K562 (cell line): Measurements from ENCODE around the gene UBXN11. TPM values are rescaled to one million over a fixed set of nuclear protein-coding genes. Genes with fewer than 3 reads are reported as not detected.

Source experiments
- ATF7 ChIP-seq: fragments of 450-650 bp; IDR thresholded peaks from 2 replicates; pipeline ENCODE4 v1.7.1; 2014; ENCODE audit warnings: mild to moderate bottlenecking, moderate library complexity
- DIDO1 ChIP-seq: fragments of 450-650 bp; IDR thresholded peaks from 2 replicates; pipeline ENCODE4 v1.6.1; 2016; ENCODE audit warnings: low read depth, missing biosample characterization, missing genetic modification characterization
- HDAC1 ChIP-seq, 2 experiments: fragments of 450-650 bp; IDR thresholded peaks; 2 replicates each; pipeline ENCODE4 v1.6.1; 2016 to 2017; ENCODE audit warnings: inconsistent platforms in 1 of 2, mild to moderate bottlenecking in 1 of 2, moderate library complexity in 1 of 2
- HLTF ChIP-seq: fragments of 450-650 bp; IDR thresholded peaks from 2 replicates; pipeline ENCODE4 v1.6.1; 2016
- HMGN3 ChIP-seq: IDR thresholded peaks from 2 replicates; pipeline ENCODE4 v1.6.1; 2011; ENCODE audit warnings: borderline replicate concordance, low read depth, mild to moderate bottlenecking, mixed read lengths, low read length; ENCODE audit not compliant: insufficient read length; ENCODE audit errors: extremely low read depth
- NFYB ChIP-seq: IDR thresholded peaks from 2 replicates; pipeline ENCODE4 v1.6.1; 2011; ENCODE audit warnings: mild to moderate bottlenecking, moderate library complexity; ENCODE audit not compliant: insufficient read length; ENCODE audit errors: extremely low read depth
- OTX1 ChIP-seq: fragments of 450-650 bp; formaldehyde crosslinking; IDR thresholded peaks from 2 replicates; pipeline ENCODE4 v1.4.0; 2022; ENCODE audit warnings: mild to moderate bottlenecking
- PML ChIP-seq: IDR thresholded peaks from 2 replicates; pipeline ENCODE4 v1.6.1; 2012; ENCODE audit warnings: low read length, inconsistent platforms
- STAG1 ChIP-seq: sonication (generic); formaldehyde crosslinking; IDR thresholded peaks from 2 replicates; pipeline ENCODE4 v1.5.0; 2020; ENCODE audit warnings: missing genetic modification reagents, borderline replicate concordance
- TAF7 ChIP-seq: fragments of 450-650 bp; IDR thresholded peaks from 2 replicates; pipeline ENCODE4 v1.6.1; 2016; ENCODE audit warnings: missing genetic modification characterization, missing compliant biosample characterization
- TBP ChIP-seq: optimal IDR thresholded peaks from 2 replicates; pipeline ENCODE3; 2011; ENCODE audit warnings: low read depth, low read length, improper control_type of control experiment
- TFE3 ChIP-seq: fragments of 450-650 bp; formaldehyde crosslinking; IDR thresholded peaks from 2 replicates; pipeline ENCODE4 v1.4.0; 2020; ENCODE audit warnings: mild to moderate bottlenecking, mixed read lengths
- UBTF ChIP-seq, 2 experiments: IDR thresholded peaks; 2 replicates each; pipeline ENCODE4 v1.6.1; 2012; ENCODE audit warnings: improper control_type of control experiment in 2 of 2, low read depth in 2 of 2, low read length in 2 of 2, borderline replicate concordance in 1 of 2
- ZFX ChIP-seq: sonication (generic); formaldehyde crosslinking; IDR thresholded peaks from 2 replicates; pipeline ENCODE4 v1.8.0; 2022; ENCODE audit warnings: mild to moderate bottlenecking, missing genetic modification reagents, moderate library complexity
- ZNF174 ChIP-seq: fragments of 250-450 bp; sonication (Bioruptor Pico); IDR thresholded peaks from 2 replicates; pipeline ENCODE4 v1.4.0; 2020; ENCODE audit warnings: mild to moderate bottlenecking
- ZNF212 ChIP-seq: fragments of 450-650 bp; formaldehyde crosslinking; IDR thresholded peaks from 2 replicates; pipeline ENCODE4 v1.4.0; 2020; ENCODE audit warnings: mild to moderate bottlenecking
- ZNF707 ChIP-seq: fragments of 250-450 bp; sonication (Bioruptor Pico); conservative IDR thresholded peaks from 2 replicates; pipeline ENCODE4 v1.8.0; 2022; ENCODE audit warnings: inconsistent platforms, mild to moderate bottlenecking, moderate library complexity
- polyA plus RNA-seq, 8 experiments: library from polyadenylated mRNA; depleted of rRNA in 4 of 8; stranded (reverse) in 5 of 8; unstranded in 3 of 8; fragments of >200 nt; fragmentation: Nextera tagmentation in 2 of 8; fragmentation: Illumina TruSeq in 1 of 8; extraction: Ambion mirVana in 2 of 8; extraction: Trizol in 1 of 8; gene quantifications; 2 replicates each; pipeline versions ENCODE4 v1.2.1 to v1.2.3, GENCODE V29; 2011 to 2014; ENCODE audit warnings: inconsistent platforms in 1 of 8, missing spikeins in 1 of 8
- total RNA-seq, 7 experiments: library from RNA; depleted of rRNA in 6 of 7; stranded (reverse); fragments of >200 nt in 6 of 7; fragmentation: Illumina TruSeq in 2 of 7; extraction: Trizol in 2 of 7; gene quantifications; 2 replicates each; pipeline versions ENCODE4 v1.2.1 to v1.2.3, GENCODE V29; 2011 to 2021; ENCODE audit warnings: low replicate concordance in 1 of 7
- TF ChIP-seq, protein P1 (sequence below): fragments of 450-650 bp; formaldehyde crosslinking; conservative IDR thresholded peaks from 2 replicates; pipeline ENCODE4 v1.4.0; 2022; ENCODE audit warnings: mild to moderate bottlenecking, missing genetic modification characterization
- TF ChIP-seq, protein P2 (sequence below): fragments of 250-450 bp; sonication (Bioruptor Pico); IDR thresholded peaks from 2 replicates; pipeline ENCODE4 v1.5.0; 2021
- TF ChIP-seq, protein P3 (sequence below): fragments of 450-650 bp; formaldehyde crosslinking; IDR thresholded peaks from 2 replicates; pipeline ENCODE4 v1.4.0; 2020; ENCODE audit warnings: mild to moderate bottlenecking, moderate library complexity

Gene UBXN11
- total and polyA plus RNA-seq, 9 of the 15 experiments (the other 6 are each of a cell fraction or from before 2014, with no cell fraction given): 0.48 to 34.3 (median 11.3) TPM

GRCh38 chr1:26233903-26234643 is 72.4 kb downstream of the UBXN11 start, which contains the start of gene CEP85 (continued):
- TF ChIP-seq, protein P1, sequence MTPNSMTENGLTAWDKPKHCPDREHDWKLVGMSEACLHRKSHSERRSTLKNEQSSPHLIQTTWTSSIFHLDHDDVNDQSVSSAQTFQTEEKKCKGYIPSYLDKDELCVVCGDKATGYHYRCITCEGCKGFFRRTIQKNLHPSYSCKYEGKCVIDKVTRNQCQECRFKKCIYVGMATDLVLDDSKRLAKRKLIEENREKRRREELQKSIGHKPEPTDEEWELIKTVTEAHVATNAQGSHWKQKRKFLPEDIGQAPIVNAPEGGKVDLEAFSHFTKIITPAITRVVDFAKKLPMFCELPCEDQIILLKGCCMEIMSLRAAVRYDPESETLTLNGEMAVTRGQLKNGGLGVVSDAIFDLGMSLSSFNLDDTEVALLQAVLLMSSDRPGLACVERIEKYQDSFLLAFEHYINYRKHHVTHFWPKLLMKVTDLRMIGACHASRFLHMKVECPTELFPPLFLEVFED (CRISPR knock-in tag): peak; percentile 71; the same call in 1 of the 2 replicates
- TF ChIP-seq NFYB: peak; percentile 82
- TF ChIP-seq OTX1 (CRISPR knock-in tag): peak; percentile 89
- peak; percentile 76; the same call in 1 of the 2 replicates for TF ChIP-seq HLTF
- TF ChIP-seq HDAC1 (IDR thresholded peaks at IDR 0.05): peak in 1 of 2 experiments; percentile 92; a peak in 2 of 4 replicates
- 0 out of 2 replicates have a peak, but pooled peaks have one; percentile 31 for TF ChIP-seq STAG1
- 0 out of 2 replicates have a peak, but pooled peaks have one; percentile 41 for TF ChIP-seq ZNF707 (CRISPR knock-in tag)
- TF ChIP-seq ZNF212 (CRISPR knock-in tag): peak; percentile 91
- peak; percentile 87 for TF ChIP-seq PML
- peak; percentile 95 for TF ChIP-seq ZFX (CRISPR knock-in tag)
- TF ChIP-seq DIDO1 (tag): 0 out of 2 replicates have a peak, but pooled peaks have one; percentile 37
- TF ChIP-seq TFE3 (CRISPR knock-in tag): no peak
- TF ChIP-seq, protein P2, sequence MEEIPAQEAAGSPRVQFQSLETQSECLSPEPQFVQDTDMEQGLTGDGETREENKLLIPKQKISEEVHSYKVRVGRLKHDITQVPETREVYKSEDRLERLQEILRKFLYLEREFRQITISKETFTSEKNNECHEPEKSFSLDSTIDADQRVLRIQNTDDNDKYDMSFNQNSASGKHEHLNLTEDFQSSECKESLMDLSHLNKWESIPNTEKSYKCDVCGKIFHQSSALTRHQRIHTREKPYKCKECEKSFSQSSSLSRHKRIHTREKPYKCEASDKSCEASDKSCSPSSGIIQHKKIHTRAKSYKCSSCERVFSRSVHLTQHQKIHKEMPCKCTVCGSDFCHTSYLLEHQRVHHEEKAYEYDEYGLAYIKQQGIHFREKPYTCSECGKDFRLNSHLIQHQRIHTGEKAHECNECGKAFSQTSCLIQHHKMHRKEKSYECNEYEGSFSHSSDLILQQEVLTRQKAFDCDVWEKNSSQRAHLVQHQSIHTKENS (CRISPR knock-in tag): no peak
- TF ChIP-seq TAF7 (tag): peak; percentile 69; the same call in 1 of the 2 replicates
- TF ChIP-seq UBTF (IDR thresholded peaks at IDR 0.05; ENCODE audit: borderline replicate concordance in 1 of 2, low read depth in 2 of 2, low read length in 2 of 2): peak; percentile 23 to 78; a peak in 1 of 4 replicates
- peak; percentile 91 for TF ChIP-seq TBP
- TF ChIP-seq, protein P3, sequence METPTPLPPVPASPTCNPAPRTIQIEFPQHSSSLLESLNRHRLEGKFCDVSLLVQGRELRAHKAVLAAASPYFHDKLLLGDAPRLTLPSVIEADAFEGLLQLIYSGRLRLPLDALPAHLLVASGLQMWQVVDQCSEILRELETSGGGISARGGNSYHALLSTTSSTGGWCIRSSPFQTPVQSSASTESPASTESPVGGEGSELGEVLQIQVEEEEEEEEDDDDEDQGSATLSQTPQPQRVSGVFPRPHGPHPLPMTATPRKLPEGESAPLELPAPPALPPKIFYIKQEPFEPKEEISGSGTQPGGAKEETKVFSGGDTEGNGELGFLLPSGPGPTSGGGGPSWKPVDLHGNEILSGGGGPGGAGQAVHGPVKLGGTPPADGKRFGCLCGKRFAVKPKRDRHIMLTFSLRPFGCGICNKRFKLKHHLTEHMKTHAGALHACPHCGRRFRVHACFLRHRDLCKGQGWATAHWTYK (CRISPR knock-in tag): peak; percentile 91
- TF ChIP-seq ATF7: peak; percentile 87
- TF ChIP-seq HMGN3: peak; percentile 92
- 0 out of 2 replicates have a peak, but pooled peaks have one; percentile 23 for TF ChIP-seq ZNF174 (CRISPR knock-in tag)
